Gastrocnemius medialis (tissue), 4 donors: ENCODE results near the gene SLC6A19. TPM values are rescaled to one million over a fixed set of nuclear protein-coding genes. Genes with fewer than 3 reads are reported as not detected.

Source experiments
- ATAC-seq, 2 donors: fragments of 150-250 bp; one replicate each; pipeline ENCODE4 v1.9.1; 2016
- DNase-seq, 2 donors: peaks; one replicate each; pipeline ENCODE4 v3.0.0-alpha.2; 2019
- H3K27ac ChIP-seq, 4 donors: fragments of 200-600 bp; sonication (generic); 1 replicate in 1 of 4; 2 replicates in 3 of 4; pipeline ENCODE4 v1.5.1; 2016 to 2018; ENCODE audit warnings: mild to moderate bottlenecking in 2 of 4, moderate library complexity in 1 of 4
- H3K27me3 ChIP-seq, 3 donors: fragments of 200-600 bp; sonication (generic) in 2 of 3; 1 replicate in 1 of 3; 2 replicates in 2 of 3; pipeline versions ENCODE4 v1.5.1 to v1.6.0; 2016 to 2019; ENCODE audit warnings: mild to moderate bottlenecking in 1 of 3, moderate library complexity in 1 of 3
- H3K36me3 ChIP-seq, 2 donors: fragments of 200-600 bp; sonication (generic) in 1 of 2; one replicate each; pipeline ENCODE4 v1.5.1; 2017 to 2018
- H3K4me1 ChIP-seq, 2 donors: fragments of 200-600 bp; sonication (generic) in 1 of 2; one replicate each; pipeline ENCODE4 v1.5.1; 2016 to 2017; ENCODE audit warnings: mild to moderate bottlenecking in 2 of 2
- H3K4me3 ChIP-seq, 4 donors: fragments of 200-600 bp; sonication (generic) in 3 of 4; 1 replicate in 1 of 4; 2 replicates in 3 of 4; pipeline ENCODE4 v1.5.1; 2016 to 2019; ENCODE audit warnings: mild to moderate bottlenecking in 2 of 4
- H3K9me3 ChIP-seq, 3 donors: fragments of 200-600 bp; sonication (generic) in 2 of 3; 1 replicate in 1 of 3; 2 replicates in 2 of 3; pipeline ENCODE4 v1.5.1; 2016 to 2019
- CTCF ChIP-seq, 5 experiments: fragments of 450-650 bp in 3 of 5; fragments of 200-600 bp in 2 of 5; sonication (generic) in 2 of 5; IDR thresholded peaks in 4 of 5; conservative IDR thresholded peaks in 1 of 5; 1 replicate in 4 of 5; 2 replicates in 1 of 5; pipeline ENCODE4 v1.5.1; 2016 to 2019; ENCODE audit warnings: antibody characterized with exemption in 5 of 5, mild to moderate bottlenecking in 3 of 5, moderate library complexity in 3 of 5
- POLR2A ChIP-seq, 2 donors: fragments of 450-650 bp; IDR thresholded peaks; one replicate each; pipeline ENCODE4 v1.6.1; 2017; ENCODE audit warnings: antibody characterized with exemption in 2 of 2, mild to moderate bottlenecking in 2 of 2, moderate library complexity in 2 of 2
- in situ Hi-C, 4 donors: fragments of 200-750 bp; cut with MboI; loops; one replicate each; pipeline versions ENCODE4 v1.15.0 to v1.8.0; 2017; ENCODE audit warnings: low sequenced_read_pairs in 4 of 4
- intact Hi-C: fragments of 100-400 bp; cut with DNase I; formaldehyde crosslinking; loops from one replicate; pipeline ENCODE4 v1.15.1; 2023; ENCODE audit warnings: low total_unique reads
- total RNA-seq, 4 donors: library from RNA; depleted of rRNA; stranded (reverse); fragments of >200 nt; gene quantifications; one replicate each; pipeline versions ENCODE4 v1.1.0 to v1.2.3, GENCODE V29; 2016

The SLC6A19 gene
- total RNA-seq, 4 donors from 2014 or later: 0.05 TPM; not detected in 3

- peaks cover 3 to 9% (median 6%) of the 10 kb centered on the region in 3 donors for H3K27me3 ChIP-seq
- ATAC-seq: no peak
Observed at GRCh38 chr5:1208221-1208742, 6.9 kb downstream of the SLC6A19 start.

GRCh38 chr5:1208743-1209488, 7.5 kb downstream of the SLC6A19 start:
- intact Hi-C loops: no loop called here
- no peak for TF ChIP-seq POLR2A (IDR thresholded peaks at IDR 0.05)
- Histone ChIP-seq H3K4me1 (no peaks in the 10 kb centered on the region), H3K36me3 (no peaks in the 10 kb centered on the region), H3K27me3 (peaks cover 3 to 9% (median 6%) of the 10 kb centered on the region in 3 donors), H3K27ac (no peak overlapping the region), H3K9me3 (no peaks in the 10 kb centered on the region), H3K4me3 (no peak overlapping the region)
- in situ Hi-C loops: no loop called here
- no peak for ATAC-seq
- DNase-seq: no peak

More at GRCh38 chr5:1208221-1208742, 6.9 kb downstream of the SLC6A19 start:
- H3K4me3 ChIP-seq: no peak overlapping the region
- no peak overlapping the region for H3K27ac ChIP-seq
- DNase-seq: no peak
- no peaks in the 10 kb centered on the region for H3K4me1 ChIP-seq
- TF ChIP-seq POLR2A (IDR thresholded peaks at IDR 0.05) (no peak), CTCF (IDR thresholded peaks at IDR 0.05 in 4 of 5, conservative IDR thresholded peaks at IDR 0.05 in 1 of 5) (no peak)
- intact Hi-C loops: no loop called here
- no peaks in the 10 kb centered on the region for H3K36me3 ChIP-seq
- no peaks in the 10 kb centered on the region for H3K9me3 ChIP-seq
- in situ Hi-C loops: no loop called here

- intact Hi-C loops (no loop called here), in situ Hi-C loops (no loop called here)
- no peaks in the 10 kb centered on the region for H3K9me3 ChIP-seq
- H3K27ac ChIP-seq: no peak overlapping the region
- no peak for TF ChIP-seq CTCF (IDR thresholded peaks at IDR 0.05 in 4 of 5, conservative IDR thresholded peaks at IDR 0.05 in 1 of 5)
- TF ChIP-seq POLR2A (IDR thresholded peaks at IDR 0.05): no peak
- H3K36me3 ChIP-seq: no peaks in the 10 kb centered on the region
- H3K27me3 ChIP-seq: peaks cover 3 to 6% (median 6%) of the 10 kb centered on the region in 3 donors
- no peaks in the 10 kb centered on the region for H3K4me1 ChIP-seq
- DNase-seq (no peak), ATAC-seq (no peak)
- H3K4me3 ChIP-seq: no peak overlapping the region
Observed at GRCh38 chr5:1209489-1209852, 8.1 kb downstream of the SLC6A19 start.

GRCh38 chr5:1209896-1210776, 8.7 kb downstream of the SLC6A19 start:
- DNase-seq: no peak
- intact Hi-C loops (no loop called here), in situ Hi-C loops (no loop called here)
- Histone ChIP-seq H3K27ac (no peak overlapping the region), H3K4me3 (no peak overlapping the region), H3K36me3 (no peaks in the 10 kb centered on the region), H3K27me3 (peaks cover 3 to 7% (median 6%) of the 10 kb centered on the region in 3 donors), H3K9me3 (no peaks in the 10 kb centered on the region), H3K4me1 (no peaks in the 10 kb centered on the region)
- ATAC-seq: no peak
- TF ChIP-seq CTCF (IDR thresholded peaks at IDR 0.05 in 4 of 5, conservative IDR thresholded peaks at IDR 0.05 in 1 of 5) (no peak), POLR2A (IDR thresholded peaks at IDR 0.05) (no peak)

GRCh38 chr5:1210832-1211251, 9.4 kb downstream of the SLC6A19 start:
- intact Hi-C loops (no loop called here), in situ Hi-C loops (no loop called here)
- no peaks in the 10 kb centered on the region for H3K36me3 ChIP-seq
- TF ChIP-seq CTCF (IDR thresholded peaks at IDR 0.05 in 4 of 5, conservative IDR thresholded peaks at IDR 0.05 in 1 of 5) (no peak), POLR2A (IDR thresholded peaks at IDR 0.05) (no peak)
- ATAC-seq (no peak), DNase-seq (no peak)
- H3K4me1 ChIP-seq: no peaks in the 10 kb centered on the region
- peaks cover 3 to 7% (median 4%) of the 10 kb centered on the region in 3 donors for H3K27me3 ChIP-seq
- no peaks in the 10 kb centered on the region for H3K9me3 ChIP-seq
- no peak overlapping the region for H3K27ac ChIP-seq
- H3K4me3 ChIP-seq: no peak overlapping the region
